HG03060 (cell line): ENCODE measurements around the gene KCNIP4.

ENCODE experiments used
- ATAC-seq: cut with Tn5 transposase; IDR thresholded peaks from one replicate; pipeline ENCODE4 v1.9.1; 2021; ENCODE audit warnings: low read depth, moderate number of reproducible peaks; ENCODE audit not compliant: unreplicated experiment

The KCNIP4 gene

GRCh38 chr4:21628116-21628670 lies 320.4 kb downstream of the KCNIP4 start:
- ATAC-seq, result no peak

GRCh38 chr4:21625447-21625846 lies 323.1 kb downstream of the KCNIP4 start:
- ATAC-seq, result no peak

GRCh38 chr4:21605006-21605405 lies 343.6 kb downstream of the KCNIP4 start:
- ATAC-seq, result no peak

- ATAC-seq, result no peak
Observed at GRCh38 chr4:21596521-21596920, 352.1 kb downstream of the KCNIP4 start.

GRCh38 chr4:21593671-21594001 lies 354.9 kb downstream of the KCNIP4 start:
- no peak for ATAC-seq

GRCh38 chr4:21592970-21593670 lies 355.5 kb downstream of the KCNIP4 start:
- ATAC-seq, result no peak

GRCh38 chr4:21577056-21577455 lies 371.5 kb downstream of the KCNIP4 start:
- no peak for ATAC-seq

- ATAC-seq, result no peak
Observed at GRCh38 chr4:21571100-21571499, 377.5 kb downstream of the KCNIP4 start.

- ATAC-seq, result no peak
Observed at GRCh38 chr4:21569638-21570037, 378.9 kb downstream of the KCNIP4 start.

- no peak for ATAC-seq
Observed at GRCh38 chr4:21555083-21555482, 393.5 kb downstream of the KCNIP4 start.

GRCh38 chr4:21554500-21554899 lies 394.1 kb downstream of the KCNIP4 start:
- no peak for ATAC-seq

GRCh38 chr4:21554066-21554465 lies 394.5 kb downstream of the KCNIP4 start:
- ATAC-seq, result no peak

GRCh38 chr4:21552455-21552854 lies 396.1 kb downstream of the KCNIP4 start:
- ATAC-seq, result no peak

- no peak for ATAC-seq
Observed at GRCh38 chr4:21544955-21545354, 403.6 kb downstream of the KCNIP4 start.

GRCh38 chr4:21544415-21544814 lies 404.2 kb downstream of the KCNIP4 start:
- ATAC-seq, result no peak

GRCh38 chr4:21543514-21543913 lies 405.1 kb downstream of the KCNIP4 start:
- ATAC-seq, result no peak

- no peak for ATAC-seq
Observed at GRCh38 chr4:21535898-21536297, 412.7 kb downstream of the KCNIP4 start.

- no peak for ATAC-seq
Observed at GRCh38 chr4:21531048-21531447, 417.5 kb downstream of the KCNIP4 start.

GRCh38 chr4:21529214-21529613 lies 419.4 kb downstream of the KCNIP4 start:
- no peak for ATAC-seq

GRCh38 chr4:21522296-21522695 lies 426.3 kb downstream of the KCNIP4 start:
- ATAC-seq, result no peak

- ATAC-seq, result no peak
Observed at GRCh38 chr4:21517126-21517859, 431.3 kb downstream of the KCNIP4 start.
